Endothelial cell of umbilical vein (primary cell): Measurements from ENCODE around the gene SNAI3. TPM values are rescaled to one million over a fixed set of nuclear protein-coding genes. Genes with fewer than 3 reads are reported as not detected.

ENCODE experiments used
- BruUV-seq: library from RNA; stranded (reverse); fragments of 400-500 nt; replicated peaks from 2 replicates; lab custom pipeline; 2021; lab: Mats Ljungman, UMichigan
- CTCF ChIA-PET: fragments of 300-600, 350-600 bp; sonication (Branson Sonifier 250); formaldehyde crosslinking; loops from one replicate; lab custom pipeline; 2021; ENCODE audit warnings: antibody characterized with exemption, inconsistent platforms; lab: Charles Lee
- POLR2A ChIA-PET: fragments of 300-600, 350-600 bp; sonication (Branson Sonifier 250); formaldehyde crosslinking; loops from one replicate; lab custom pipeline; 2021; ENCODE audit warnings: antibody characterized with exemption, inconsistent platforms; lab: Charles Lee
- DNase-seq: peaks from one replicate; pipeline ENCODE4 v3.0.0-alpha.2; 2011; ENCODE audit warnings: low read depth, low spot score
- FAIRE-seq: peaks from 2 replicates; lab custom pipeline; 2011; peaks lifted over from hg19 to GRCh38; lab: Jason Lieb, UNC
- H2AFZ ChIP-seq: 2 replicates; pipeline ENCODE4 v1.6.0; 2012; ENCODE audit warnings: low read depth, low read length, control low read depth, inconsistent platforms
- H3K27ac ChIP-seq: 2 replicates; pipeline ENCODE4 v1.5.1; 2011; ENCODE audit warnings: low read depth, mild to moderate bottlenecking, control low read depth, low read length, moderate library complexity; ENCODE audit not compliant: insufficient read depth
- H3K27me3 ChIP-seq, 2 experiments: 2 replicates each; pipeline versions ENCODE4 v1.6.0 to v1.6.1; 2011; ENCODE audit warnings: low read length in 2 of 2, mixed read lengths in 1 of 2; ENCODE audit not compliant: control insufficient read depth in 2 of 2, insufficient read depth in 2 of 2
- H3K36me3 ChIP-seq, 2 experiments: 2 replicates in 1 of 2; 3 replicates in 1 of 2; pipeline ENCODE4 v1.5.1; 2011; ENCODE audit warnings: low read length in 2 of 2, mild to moderate bottlenecking in 1 of 2, moderate library complexity in 1 of 2; ENCODE audit not compliant: control insufficient read depth in 2 of 2, insufficient read depth in 2 of 2; ENCODE audit errors: extremely low read depth in 1 of 2
- H3K4me1 ChIP-seq: 3 replicates; pipeline ENCODE4 v1.5.1; 2011; ENCODE audit warnings: mild to moderate bottlenecking, low read length; ENCODE audit not compliant: control insufficient read depth, insufficient read depth; ENCODE audit errors: extremely low read depth
- H3K4me2 ChIP-seq: 2 replicates; pipeline ENCODE4 v1.6.1; 2011; ENCODE audit warnings: low read length, control low read depth, mixed read lengths; ENCODE audit not compliant: insufficient read depth
- H3K4me3 ChIP-seq, 3 experiments: fragments of 200-600 bp in 1 of 3; sonication (generic), shearing (Covaris generic) in 1 of 3; replicated peaks in 1 of 3; 2 replicates each; pipeline ENCODE4 v1.5.1; 2011 to 2016; ENCODE audit warnings: control low read depth in 3 of 3, low read length in 3 of 3, mild to moderate bottlenecking in 2 of 3, inconsistent platforms in 1 of 3, low read depth in 1 of 3, moderate library complexity in 1 of 3; ENCODE audit not compliant: insufficient read depth in 1 of 3
- H3K79me2 ChIP-seq: 2 replicates; pipeline ENCODE4 v1.6.0; 2012; ENCODE audit warnings: low read length, inconsistent platforms; ENCODE audit not compliant: control insufficient read depth, insufficient read depth
- H3K9ac ChIP-seq: replicated peaks from 2 replicates; pipeline ENCODE3; 2011; ENCODE audit warnings: low read length, control low read depth; ENCODE audit not compliant: insufficient read depth; ENCODE audit errors: extremely low read depth
- H3K9me1 ChIP-seq: replicated peaks from 3 replicates; pipeline ENCODE4 v1.6.0; 2011; ENCODE audit warnings: mild to moderate bottlenecking, low read length; ENCODE audit not compliant: control insufficient read depth, insufficient read depth; ENCODE audit errors: extremely low read depth
- H3K9me3 ChIP-seq: replicated peaks from 2 replicates; pipeline ENCODE4 v1.5.1; 2012; ENCODE audit warnings: low read length, inconsistent platforms; ENCODE audit not compliant: control insufficient read depth, insufficient read depth
- H4K20me1 ChIP-seq: replicated peaks from 2 replicates; pipeline ENCODE3; 2011; ENCODE audit warnings: mild to moderate bottlenecking, low read length; ENCODE audit not compliant: control insufficient read depth, insufficient read depth; ENCODE audit errors: extremely low read depth
- CTCF ChIP-seq, 2 donors: IDR thresholded peaks; 1 replicate in 1 of 2; 2 replicates in 1 of 2; pipeline ENCODE4 v1.5.1; 2011; ENCODE audit warnings: low read length in 2 of 2, mild to moderate bottlenecking in 2 of 2, moderate library complexity in 2 of 2, control low read depth in 1 of 2, inconsistent platforms in 1 of 2, low read depth in 1 of 2; ENCODE audit not compliant: insufficient read depth in 1 of 2; ENCODE audit errors: extremely low read depth in 1 of 2
- FOS ChIP-seq: IDR thresholded peaks from 2 replicates; pipeline ENCODE4 v1.6.1; 2011; ENCODE audit warnings: mild to moderate bottlenecking, low read length, moderate library complexity, borderline replicate concordance; ENCODE audit not compliant: insufficient read depth
- MYC ChIP-seq: IDR thresholded peaks from one replicate; pipeline ENCODE4 v1.6.1; 2011; ENCODE audit warnings: mild to moderate bottlenecking, low read depth, low read length
- POLR2A ChIP-seq: IDR thresholded peaks from 2 replicates; pipeline ENCODE4 v1.6.1; 2012; ENCODE audit warnings: low read depth, mild to moderate bottlenecking, control low read depth, low read length
- dilution Hi-C: fragments of 300-500 bp; cut with MboI; formaldehyde crosslinking; loops from one replicate; pipeline ENCODE4 v1.15.0; 2019; ENCODE audit warnings: low sequenced_read_pairs; ENCODE audit not compliant: extremely low pct_ligation_motif_present
- intact Hi-C: fragments of 100-400 bp; cut with micrococcal nuclease; formaldehyde crosslinking; loops from one replicate; pipeline ENCODE4 v1.10.0; 2022
- polyA plus RNA-seq, 4 experiments: library from polyadenylated mRNA; depleted of rRNA in 3 of 4; stranded (reverse) in 3 of 4; unstranded in 1 of 4; fragments of >200 nt; gene quantifications; 2 replicates each; pipeline versions ENCODE4 v1.2.1 to v1.2.3, GENCODE V29; 2011 to 2012; ENCODE audit warnings: missing spikeins in 1 of 4
- total RNA-seq: library from RNA; stranded (reverse); gene quantifications from 2 replicates; pipeline ENCODE4 v1.2.3, GENCODE V29; 2021

The SNAI3 gene
- total and polyA plus RNA-seq, 2 donors (not counting 3 experiments of a cell fraction or from before 2014, with no cell fraction given), result 0.30 to 0.31 TPM

- dilution Hi-C loops (no loop called here), intact Hi-C loops (no loop called here)
- Histone ChIP-seq H4K20me1 (no peaks in the 10 kb centered on the region), H3K36me3 (peaks cover 4 to 16% of the 10 kb centered on the region in 2 experiments), H3K9ac (no peak overlapping the region), H3K4me3 (no peak overlapping the region), H3K9me3 (no peaks in the 10 kb centered on the region), H3K27ac (no peak overlapping the region), H3K9me1 (no peaks in the 10 kb centered on the region), H3K4me1 (no peaks in the 10 kb centered on the region), H3K27me3 (no peaks in the 10 kb centered on the region), H3K79me2 (no peaks in the 10 kb centered on the region), H3K4me2 (no peak overlapping the region), H2AFZ (no peak overlapping the region)
- ChIA-PET CTCF (no interaction called here), POLR2A (no interaction called here)
- FAIRE-seq (no peak), DNase-seq (no peak)
- no peak for TF ChIP-seq FOS
- TF ChIP-seq POLR2A, result no peak
- no peak for TF ChIP-seq CTCF (IDR thresholded peaks at IDR 0.05; ENCODE audit: extremely low read depth in 1 of 2, insufficient read depth in 1 of 2, low read depth in 1 of 2, low read length in 2 of 2)
- no peak for TF ChIP-seq MYC
- BruUV-seq, result no TSS peak
These were observed 8.1 kb upstream of the SNAI3 start for GRCh38 chr16:88694221-88695087.
